HUES6 (cell line): Measurements from ENCODE around the gene PCBP3.
"Not testable (repeated sequence)": the region's sequence is repeated elsewhere in the genome, so short reads cannot be mapped to it uniquely, and the experiment has no call there.

Source experiments
- H3K27ac ChIP-seq: 2 replicates; pipeline ENCODE4 v1.7.0; 2013; ENCODE audit warnings: low read depth, mild to moderate bottlenecking, low read length, inconsistent platforms
- H3K27me3 ChIP-seq: 2 replicates; pipeline ENCODE4 v1.6.1; 2013; ENCODE audit warnings: low read length; ENCODE audit not compliant: control insufficient read depth, insufficient read depth
- H3K36me3 ChIP-seq: 2 replicates; pipeline ENCODE4 v1.6.1; 2013; ENCODE audit warnings: low read length; ENCODE audit not compliant: control insufficient read depth, insufficient read depth
- H3K4me1 ChIP-seq: 2 replicates; pipeline ENCODE4 v1.6.1; 2013; ENCODE audit warnings: low read length; ENCODE audit not compliant: control insufficient read depth, insufficient read depth
- H3K4me3 ChIP-seq: 2 replicates; pipeline ENCODE4 v1.5.1; 2013; ENCODE audit warnings: low read depth, low read length
- H3K9ac ChIP-seq: one replicate; pipeline ENCODE4 v1.6.1; 2013; ENCODE audit warnings: mild to moderate bottlenecking, low read length
- H3K9me3 ChIP-seq: 2 replicates; pipeline ENCODE4 v1.6.1; 2013; ENCODE audit warnings: low read depth, low read length; ENCODE audit not compliant: control insufficient read depth, insufficient read depth

PCBP3 gene

GRCh38 chr21:45651921-45652320, 8.4 kb downstream of the PCBP3 start:
- H3K4me3 ChIP-seq = no peak overlapping the region
- H3K9me3 ChIP-seq = peaks cover 4% of the 10 kb centered on the region
- H3K27me3 ChIP-seq = no peaks in the 10 kb centered on the region
- H3K4me1 ChIP-seq = no peaks in the 10 kb centered on the region
- no peak overlapping the region for H3K27ac ChIP-seq
- no peaks in the 10 kb centered on the region for H3K36me3 ChIP-seq
- no peak overlapping the region for H3K9ac ChIP-seq

GRCh38 chr21:45655124-45655523, 11.6 kb downstream of the PCBP3 start:
- Histone ChIP-seq H3K9ac (no peak overlapping the region), H3K27ac (no peak overlapping the region), H3K4me3 (no peak overlapping the region), H3K36me3 (no peaks in the 10 kb centered on the region), H3K27me3 (no peaks in the 10 kb centered on the region), H3K9me3 (no peaks in the 10 kb centered on the region), H3K4me1 (no peaks in the 10 kb centered on the region)

- not testable (repeated sequence) for H3K9me3 ChIP-seq, H3K27ac ChIP-seq, H3K27me3 ChIP-seq, H3K4me1 ChIP-seq, H3K9ac ChIP-seq, H3K4me3 ChIP-seq, H3K36me3 ChIP-seq
Measured at GRCh38 chr21:45656114-45656513, 12.6 kb downstream of the PCBP3 start.

GRCh38 chr21:45661913-45662622, 18.5 kb downstream of the PCBP3 start:
- not testable (repeated sequence) for H3K9ac ChIP-seq, H3K4me3 ChIP-seq, H3K27ac ChIP-seq, H3K27me3 ChIP-seq, H3K4me1 ChIP-seq, H3K36me3 ChIP-seq, H3K9me3 ChIP-seq

GRCh38 chr21:45662623-45663245, 19.2 kb downstream of the PCBP3 start:
- not testable (repeated sequence) for H3K9ac ChIP-seq, H3K36me3 ChIP-seq, H3K9me3 ChIP-seq, H3K27me3 ChIP-seq, H3K4me1 ChIP-seq, H3K27ac ChIP-seq, H3K4me3 ChIP-seq

GRCh38 chr21:45669382-45669781, 25.9 kb downstream of the PCBP3 start:
- no peak overlapping the region for H3K9ac ChIP-seq
- H3K36me3 ChIP-seq = no peaks in the 10 kb centered on the region
- no peaks in the 10 kb centered on the region for H3K27me3 ChIP-seq
- H3K4me3 ChIP-seq = no peak overlapping the region
- no peaks in the 10 kb centered on the region for H3K4me1 ChIP-seq
- no peak overlapping the region for H3K27ac ChIP-seq
- H3K9me3 ChIP-seq = no peaks in the 10 kb centered on the region

- Histone ChIP-seq H3K9ac (no peak overlapping the region), H3K4me1 (no peaks in the 10 kb centered on the region), H3K27ac (no peak overlapping the region), H3K27me3 (no peaks in the 10 kb centered on the region), H3K9me3 (no peaks in the 10 kb centered on the region), H3K36me3 (no peaks in the 10 kb centered on the region), H3K4me3 (no peak overlapping the region)
Measured at GRCh38 chr21:45670731-45671130, 27.2 kb downstream of the PCBP3 start.

GRCh38 chr21:45678790-45679189, 35.3 kb downstream of the PCBP3 start:
- H3K4me3 ChIP-seq, H3K27ac ChIP-seq, H3K27me3 ChIP-seq, H3K9me3 ChIP-seq, H3K4me1 ChIP-seq, H3K36me3 ChIP-seq, H3K9ac ChIP-seq: not testable (repeated sequence)

GRCh38 chr21:45680215-45680614, 36.7 kb downstream of the PCBP3 start:
- H3K27ac ChIP-seq = no peak overlapping the region
- H3K27me3 ChIP-seq = no peaks in the 10 kb centered on the region
- no peaks in the 10 kb centered on the region for H3K36me3 ChIP-seq
- H3K4me3 ChIP-seq = no peak overlapping the region
- H3K9me3 ChIP-seq = no peaks in the 10 kb centered on the region
- H3K4me1 ChIP-seq = no peaks in the 10 kb centered on the region
- no peak overlapping the region for H3K9ac ChIP-seq

- no peaks in the 10 kb centered on the region for H3K9me3 ChIP-seq
- no peaks in the 10 kb centered on the region for H3K27me3 ChIP-seq
- no peak overlapping the region for H3K9ac ChIP-seq
- no peak overlapping the region for H3K4me3 ChIP-seq
- no peaks in the 10 kb centered on the region for H3K4me1 ChIP-seq
- H3K27ac ChIP-seq = no peak overlapping the region
- no peaks in the 10 kb centered on the region for H3K36me3 ChIP-seq
Measured at GRCh38 chr21:45695086-45695485, 51.6 kb downstream of the PCBP3 start.

- no peak overlapping the region for H3K27ac ChIP-seq
- no peak overlapping the region for H3K9ac ChIP-seq
- H3K4me1 ChIP-seq = no peaks in the 10 kb centered on the region
- H3K36me3 ChIP-seq = no peaks in the 10 kb centered on the region
- H3K4me3 ChIP-seq = no peak overlapping the region
- H3K27me3 ChIP-seq = no peaks in the 10 kb centered on the region
- no peaks in the 10 kb centered on the region for H3K9me3 ChIP-seq
Measured at GRCh38 chr21:45698493-45699184, 55.1 kb downstream of the PCBP3 start.
